ENCODE measurements around the gene DDX25. TPM values are rescaled to one million over a fixed set of nuclear protein-coding genes. Genes with fewer than 3 reads are reported as not detected.

The DDX25 gene
- total and polyA plus RNA-seq, 9 of the 15 experiments (the other 6 are each of a cell fraction or from before 2014, with no cell fraction given): not detected

GRCh38 chr11:125922156-125922555, 17.8 kb downstream of the DDX25 start (continued):
- no peak for TF ChIP-seq MYNN (IDR thresholded peaks at IDR 0.05)
- TF ChIP-seq MYNN (CRISPR knock-in tag; IDR thresholded peaks at IDR 0.05): no peak
- no peak for TF ChIP-seq SIX5 (IDR thresholded peaks at IDR 0.05; ENCODE audit: borderline replicate concordance in 1 of 2, insufficient read depth in 1 of 2, low read depth in 1 of 2, low read length in 2 of 2)
- TF ChIP-seq DDX20 (tag; IDR thresholded peaks at IDR 0.05; ENCODE audit: low read depth): no peak
- TF ChIP-seq CREM (IDR thresholded peaks at IDR 0.05; ENCODE audit: low read depth): no peak
- no peak for TF ChIP-seq ETV5 (CRISPR knock-in tag; IDR thresholded peaks at IDR 0.05; ENCODE audit: low read depth)
- no peak for TF ChIP-seq NFXL1 (CRISPR knock-in tag; IDR thresholded peaks at IDR 0.05)
- TF ChIP-seq HOXB6 (CRISPR knock-in tag; IDR thresholded peaks at IDR 0.05; ENCODE audit: borderline replicate concordance): no peak

GRCh38 chr11:125923012-125923579, 18.8 kb downstream of the DDX25 start:
- in situ Hi-C loops (cut with MboI) (loop anchor here (5.0 kb wide), 1 partner anchor 274 kb away; no protein-coding TSS in a partner anchor), intact Hi-C loops (cut with micrococcal nuclease) (loop anchor here (1.0 to 10.0 kb wide), 3 partner anchors 132 to 384 kb away; no protein-coding TSS in a partner anchor)
- Histone ChIP-seq H3K4me3 (no peak overlapping the region), H3K27ac (ENCODE audit: extremely low read depth, low read depth, low read length) (no peak overlapping the region), H3K4me2 (ENCODE audit: insufficient read depth, low read length) (no peak overlapping the region), H2AFZ (ENCODE audit: low read depth, low read length) (no peak overlapping the region), H3K9me3 (replicated peaks; ENCODE audit: control insufficient read depth, insufficient read depth, low read depth, low read length) (no peaks in the 10 kb centered on the region), H4K20me1 (replicated peaks; ENCODE audit: control insufficient read depth, insufficient read depth, low read length) (no peaks in the 10 kb centered on the region; the same call in 1 of the 2 replicates), H3K9me1 (ENCODE audit: control insufficient read depth, insufficient read depth, low read length) (no peaks in the 10 kb centered on the region), H3K36me3 (ENCODE audit: control insufficient read depth, insufficient read depth, low read length) (no peaks in the 10 kb centered on the region), H3K79me2 (ENCODE audit: control insufficient read depth, insufficient read depth, low read length) (no peaks in the 10 kb centered on the region), H3K9ac (ENCODE audit: insufficient read depth in 1 of 2, low read depth in 2 of 2, low read length in 2 of 2) (no peak overlapping the region), H3K4me1 (replicated peaks in 1 of 2; ENCODE audit: control insufficient read depth in 2 of 2, insufficient read depth in 2 of 2, low read length in 2 of 2) (no peaks in the 10 kb centered on the region), H3K27me3 (ENCODE audit: control insufficient read depth in 2 of 2, insufficient read depth in 2 of 2, low read length in 2 of 2) (peaks cover 45 to 68% of the 10 kb centered on the region in 2 experiments)
- 0% methylated on average over 8 of the region's 8 CpGs for WGBS (ENCODE audit: insufficient coverage, low coverage, missing lambda C conversion rate)
- peak; percentile 77 for FAIRE-seq
- ATAC-seq: peak; percentile 96
- ChIA-PET CTCF (ENCODE audit: low intra/inter-chr PET ratio) (interaction anchor here (0.7 to 3.0 kb wide), 2 partner anchors 271 to 275 kb away, joined by 3 to 36 read pairs; no protein-coding TSS in a partner anchor), POLR2A (interaction anchor here (1.0 kb wide), 1 partner anchor 180 kb away, joined by 3 read pairs; no protein-coding TSS in a partner anchor)
- DNase-seq (ENCODE audit: extremely low read depth in 1 of 4, low spot score in 3 of 4): peak; percentile 70 to 82 (median 72)
- BruUV-seq (replicated peaks): no TSS peak
- TF ChIP-seq HIVEP1 (CRISPR knock-in tag; IDR thresholded peaks at IDR 0.05): no peak
- TF ChIP-seq DEAF1 (CRISPR knock-in tag; IDR thresholded peaks at IDR 0.05): peak; percentile 63
- TF ChIP-seq ZNF444 (CRISPR knock-in tag; IDR thresholded peaks at IDR 0.05): no peak
- TF ChIP-seq PBX2 (CRISPR knock-in tag; IDR thresholded peaks at IDR 0.05; ENCODE audit: low read depth): no peak
- no peak for TF ChIP-seq PBX2 (tag; conservative IDR thresholded peaks at IDR 0.05; ENCODE audit: low read depth)
- TF ChIP-seq CTCF (IDR thresholded peaks at IDR 0.05 in 2 of 3, conservative IDR thresholded peaks at IDR 0.05 in 1 of 3; ENCODE audit: insufficient read depth in 2 of 3, low read depth in 1 of 3, low read length in 3 of 3): peak; percentile 80 to 90 (median 81)
- TF ChIP-seq SMC3 (conservative IDR thresholded peaks at IDR 0.05; ENCODE audit: insufficient read depth, low read depth, low read length): peak; percentile 81

Measured in K562 (cell line).